C4-2B (cell line): ENCODE data around the gene CRTC1.

Experiments
- ZFX ChIP-seq: fragments of 450-650 bp; IDR thresholded peaks from 2 replicates; pipeline ENCODE4 v1.6.1; 2017
- TF ChIP-seq, protein P1 (sequence below): fragments of 450-650 bp; conservative IDR thresholded peaks from 2 replicates; pipeline ENCODE4 v1.5.1; 2017; ENCODE audit warnings: mild to moderate bottlenecking

DNA sequence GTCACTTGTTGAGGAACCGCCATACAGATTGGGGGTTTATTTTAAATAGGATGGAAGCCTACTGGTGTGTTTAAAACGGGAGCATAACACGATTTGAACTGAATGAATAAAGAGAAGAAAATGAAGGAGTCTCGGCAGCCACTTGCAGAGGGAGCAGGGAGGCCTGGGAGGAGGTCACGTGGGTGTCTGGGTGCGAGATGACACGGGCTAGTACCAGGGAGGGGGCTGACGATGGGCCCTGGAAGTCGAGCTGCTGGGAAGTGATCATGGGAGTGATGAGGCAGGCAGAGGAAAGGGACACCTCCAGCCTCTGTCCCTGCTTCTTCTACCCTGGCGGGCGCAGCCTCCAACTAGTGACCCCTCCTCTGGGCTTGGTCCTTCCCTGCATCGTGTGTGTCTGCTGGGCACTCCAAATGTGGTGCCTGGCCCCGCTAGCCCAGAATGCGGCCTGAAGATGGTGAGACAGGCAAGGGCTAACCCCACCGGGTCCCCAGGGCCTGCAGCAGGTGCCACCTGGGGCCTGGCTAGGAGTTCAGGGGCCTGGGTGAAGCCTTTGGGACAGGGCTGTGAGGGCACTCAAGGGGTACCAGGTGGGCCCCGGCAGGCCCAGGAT lies 35.5 kb downstream of the CRTC1 start:
- TF ChIP-seq, protein P1, sequence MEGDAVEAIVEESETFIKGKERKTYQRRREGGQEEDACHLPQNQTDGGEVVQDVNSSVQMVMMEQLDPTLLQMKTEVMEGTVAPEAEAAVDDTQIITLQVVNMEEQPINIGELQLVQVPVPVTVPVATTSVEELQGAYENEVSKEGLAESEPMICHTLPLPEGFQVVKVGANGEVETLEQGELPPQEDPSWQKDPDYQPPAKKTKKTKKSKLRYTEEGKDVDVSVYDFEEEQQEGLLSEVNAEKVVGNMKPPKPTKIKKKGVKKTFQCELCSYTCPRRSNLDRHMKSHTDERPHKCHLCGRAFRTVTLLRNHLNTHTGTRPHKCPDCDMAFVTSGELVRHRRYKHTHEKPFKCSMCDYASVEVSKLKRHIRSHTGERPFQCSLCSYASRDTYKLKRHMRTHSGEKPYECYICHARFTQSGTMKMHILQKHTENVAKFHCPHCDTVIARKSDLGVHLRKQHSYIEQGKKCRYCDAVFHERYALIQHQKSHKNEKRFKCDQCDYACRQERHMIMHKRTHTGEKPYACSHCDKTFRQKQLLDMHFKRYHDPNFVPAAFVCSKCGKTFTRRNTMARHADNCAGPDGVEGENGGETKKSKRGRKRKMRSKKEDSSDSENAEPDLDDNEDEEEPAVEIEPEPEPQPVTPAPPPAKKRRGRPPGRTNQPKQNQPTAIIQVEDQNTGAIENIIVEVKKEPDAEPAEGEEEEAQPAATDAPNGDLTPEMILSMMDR = no peak
- no peak for TF ChIP-seq ZFX
